Adrenal gland (tissue), 12 donors: Measurements from ENCODE around the gene NDOR1. TPM values are rescaled to one million over a fixed set of nuclear protein-coding genes. Genes with fewer than 3 reads are reported as not detected.
A peak's percentile ranks its signal among the peaks of the same experiment; 100 is the strongest.
"Not testable (repeated sequence)": the region's sequence is repeated elsewhere in the genome, so short reads cannot be mapped to it uniquely, and the experiment has no call there.

Experiments used
- DNase-seq, 7 donors: peaks; one replicate each; pipeline ENCODE4 v3.0.0-alpha.2; 2019 to 2020
- H3K27ac ChIP-seq, 5 donors: fragments of 200-600 bp; sonication (generic) in 4 of 5; 1 replicate in 3 of 5; 2 replicates in 2 of 5; pipeline versions ENCODE4 v1.5.1 to v1.8.0; 2016 to 2020; ENCODE audit warnings: mild to moderate bottlenecking in 1 of 5
- H3K27me3 ChIP-seq: fragments of 200-600 bp; 2 replicates; pipeline ENCODE4 v1.8.0; 2021
- H3K36me3 ChIP-seq, 2 donors: fragments of 200-600 bp; replicated peaks in 1 of 2; 1 replicate in 1 of 2; 2 replicates in 1 of 2; pipeline versions ENCODE4 v1.5.1 to v1.8.0; 2018 to 2022
- H3K4me1 ChIP-seq, 2 donors: fragments of 200-600 bp; replicated peaks in 1 of 2; 1 replicate in 1 of 2; 2 replicates in 1 of 2; pipeline versions ENCODE4 v1.5.1 to v1.8.0; 2018 to 2021
- H3K4me3 ChIP-seq, 4 donors: fragments of 200-600 bp; sonication (generic) in 3 of 4; one replicate each; pipeline ENCODE4 v1.5.1; 2016 to 2018
- H3K9me3 ChIP-seq, 3 donors: fragments of 200-600 bp; sonication (generic) in 1 of 3; replicated peaks in 1 of 3; 1 replicate in 2 of 3; 2 replicates in 1 of 3; pipeline versions ENCODE4 v1.5.1 to v1.8.0; 2016 to 2021
- CTCF ChIP-seq, 6 experiments: fragments of 450-650 bp in 4 of 6; fragments of 200-600 bp in 2 of 6; sonication (generic) in 1 of 6; IDR thresholded peaks; 1 replicate in 5 of 6; 2 replicates in 1 of 6; pipeline versions ENCODE4 v1.5.1 to v1.8.0; 2016 to 2021; ENCODE audit warnings: antibody characterized with exemption in 6 of 6, mild to moderate bottlenecking in 2 of 6, moderate library complexity in 1 of 6
- POLR2A ChIP-seq, 2 donors: fragments of 450-650 bp; IDR thresholded peaks; one replicate each; pipeline ENCODE4 v1.6.1; 2017; ENCODE audit warnings: antibody characterized with exemption in 2 of 2, mild to moderate bottlenecking in 2 of 2, moderate library complexity in 1 of 2
- WGBS, 4 donors: extraction: QIAGEN DNeasy Blood & Tissue Kit in 2 of 4; methylation state at CpG; one replicate each; pipeline versions ENCODE4 v1.1.5 to v1.1.7; 2013 to 2017; 5-methylcytosine and 5-hydroxymethylcytosine counted together
- intact Hi-C, 2 donors: fragments of 100-400 bp; cut with DNase I; formaldehyde crosslinking; loops; one replicate each; pipeline versions ENCODE4 v1.14.1 to v1.15.0; 2022 to 2023
- polyA plus RNA-seq, 3 donors: library from polyadenylated mRNA; stranded (reverse); fragments of 200-250 nt in 2 of 3; fragments of 350-450 nt in 1 of 3; fragmentation: Illumina TruSeq in 1 of 3; extraction: RNeasy Lipid Tissue Mini Kit (QIAGEN cat#74804) in 1 of 3; gene quantifications; one replicate each; pipeline ENCODE4 v1.2.3, GENCODE V29; 2013 to 2014
- total RNA-seq, 9 donors: library from RNA; depleted of rRNA in 4 of 9; stranded (reverse); fragments of >200 nt in 4 of 9; fragments of 120-200 nt in 1 of 9; fragmentation: NEBNext Ultra II Directional in 1 of 9; extraction: Animal tissue kit (Norgen Biotek cat#: 25700) in 1 of 9; gene quantifications; one replicate each; pipeline versions ENCODE4 v1.1.0 to v1.2.4, GENCODE V29; 2013 to 2023
- donor health status: healthy with polysubstance abuse.
- donor health status: Bipolar disorder and iron deficiency.
- donor health status: DM: yes; HTN: yes; CAD: no.
- donor health status: DM: no; HTN: no; CAD: no.
- donor health status: DM: no; HTN: no; CAD: no.
- donor health status: DM: yes; HTN: yes; CAD: no.

NDOR1 gene
- total and polyA plus RNA-seq, 12 donors, result 1.6 to 36.4 (median 13.7) TPM

GRCh38 chr9:137241490-137242268, 36.2 kb downstream of the NDOR1 start:
- Histone ChIP-seq H3K27ac (peak overlapping the region; percentile 78 to 100 (median 86)), H3K9me3 (no peaks in the 10 kb centered on the region), H3K4me3 (peak overlapping the region; percentile 22 to 97 (median 72)), H3K4me1 (peaks cover 7 to 37% of the 10 kb centered on the region in 2 donors), H3K36me3 (peaks cover 0 to 18% of the 10 kb centered on the region in 2 donors), H3K27me3 (no peaks in the 10 kb centered on the region)
- 1 to 16% (median 3%) methylated on average over 5 to 64 of the region's 83 CpGs for WGBS, 4 donors
- DNase-seq, result peak; percentile 67 to 78 (median 73)
- intact Hi-C loops, result no loop called here
- no peak for TF ChIP-seq CTCF (IDR thresholded peaks at IDR 0.05)
- no peak for TF ChIP-seq POLR2A (IDR thresholded peaks at IDR 0.05)

GRCh38 chr9:137242269-137243203, 37.0 kb downstream of the NDOR1 start:
- Histone ChIP-seq H3K27me3 (no peaks in the 10 kb centered on the region), H3K9me3 (no peaks in the 10 kb centered on the region), H3K27ac (peak overlapping the region in 4 of 5 donors; percentile 60 to 100 (median 86)), H3K4me1 (peaks cover 7 to 37% of the 10 kb centered on the region in 2 donors), H3K36me3 (peaks cover 0 to 18% of the 10 kb centered on the region in 2 donors), H3K4me3 (peak overlapping the region in 3 of 4 donors; percentile 67 to 97 (median 78))
- TF ChIP-seq CTCF (IDR thresholded peaks at IDR 0.05), result no peak
- TF ChIP-seq POLR2A (IDR thresholded peaks at IDR 0.05), result no peak
- WGBS, 4 donors, result 65 to 76% (median 75%) methylated on average over 17 to 36 of the region's 36 CpGs
- intact Hi-C loops, result no loop called here
- peak in 4 of 7 donors; percentile 63 to 79 (median 72) for DNase-seq

- H3K27me3 ChIP-seq, intact Hi-C loops, H3K27ac ChIP-seq, DNase-seq, H3K9me3 ChIP-seq, H3K4me3 ChIP-seq: not testable (repeated sequence)
- 82 to 94% (median 92%) methylated on average over 2 to 18 of the region's 18 CpGs for WGBS, 4 donors
- Histone ChIP-seq H3K36me3 (peaks cover 0 to 18% of the 10 kb centered on the region in 2 donors), H3K4me1 (peaks cover 7 to 37% of the 10 kb centered on the region in 2 donors)
Measured at GRCh38 chr9:137243266-137243625, 37.7 kb downstream of the NDOR1 start.

- TF ChIP-seq CTCF (IDR thresholded peaks at IDR 0.05) (no peak), POLR2A (IDR thresholded peaks at IDR 0.05) (no peak)
- no peaks in the 10 kb centered on the region for H3K27me3 ChIP-seq
- no peak for DNase-seq
- peaks cover 7 to 33% of the 10 kb centered on the region in 2 donors for H3K4me1 ChIP-seq
- H3K36me3 ChIP-seq, result peaks cover 0 to 18% of the 10 kb centered on the region in 2 donors
- WGBS, 4 donors, result 73 to 77% (median 76%) methylated on average over 12 to 15 of the region's 15 CpGs
- H3K27ac ChIP-seq, result no peak overlapping the region
- H3K4me3 ChIP-seq, result no peak overlapping the region
- H3K9me3 ChIP-seq, result no peaks in the 10 kb centered on the region
- intact Hi-C loops, result no loop called here
Measured at GRCh38 chr9:137243626-137244485, 38.4 kb downstream of the NDOR1 start.
